Neuron (in vitro differentiated cells): ENCODE results near the gene TMEM30B.
"Not testable (repeated sequence)": the region's sequence is repeated elsewhere in the genome, so short reads cannot be mapped to it uniquely, and the experiment has no call there.

Source experiments
- H2AFZ ChIP-seq: one replicate; pipeline ENCODE4 v1.6.1; 2013; ENCODE audit warnings: low read depth, mild to moderate bottlenecking, inconsistent platforms, low read length, moderate library complexity
- H3K27me3 ChIP-seq: one replicate; pipeline ENCODE4 v1.6.1; 2013; ENCODE audit warnings: low read length; ENCODE audit not compliant: insufficient read depth
- H3K36me3 ChIP-seq: one replicate; pipeline ENCODE4 v1.6.1; 2013; ENCODE audit warnings: low read length; ENCODE audit not compliant: insufficient read depth
- H3K4me1 ChIP-seq: one replicate; pipeline ENCODE4 v1.6.1; 2013; ENCODE audit warnings: low read length; ENCODE audit not compliant: insufficient read depth
- H3K4me3 ChIP-seq: 2 replicates; pipeline ENCODE4 v1.5.1; 2013; ENCODE audit warnings: mild to moderate bottlenecking, low read length, moderate library complexity
- H3K9me3 ChIP-seq: one replicate; pipeline ENCODE4 v1.6.1; 2013; ENCODE audit warnings: low read length

The TMEM30B gene

DNA sequence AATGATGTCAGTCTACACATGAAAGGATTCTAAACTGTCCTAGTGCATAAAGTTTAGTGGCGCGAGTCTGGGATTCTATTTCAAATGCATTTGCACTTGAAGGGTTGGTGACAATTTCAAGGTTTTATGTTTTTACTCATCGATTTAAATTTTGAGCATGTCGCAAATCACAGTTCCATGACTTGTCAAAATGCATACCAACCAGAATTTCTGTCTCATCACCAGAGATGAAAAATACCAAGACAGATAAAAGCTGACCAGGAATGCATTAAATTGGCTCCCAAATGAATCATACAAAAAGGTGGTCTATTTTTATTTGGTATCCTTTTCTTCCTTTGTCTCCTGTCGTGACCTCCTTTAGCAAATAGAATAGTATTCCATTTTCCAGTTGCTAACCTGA, 25.2 kb downstream of the TMEM30B start:
- peaks cover 15% of the 10 kb centered on the region for H3K27me3 ChIP-seq
- H2AFZ ChIP-seq = no peak overlapping the region
- no peaks in the 10 kb centered on the region for H3K4me1 ChIP-seq
- H3K4me3 ChIP-seq = no peak overlapping the region
- H3K9me3 ChIP-seq = no peaks in the 10 kb centered on the region
- H3K36me3 ChIP-seq = no peaks in the 10 kb centered on the region

DNA sequence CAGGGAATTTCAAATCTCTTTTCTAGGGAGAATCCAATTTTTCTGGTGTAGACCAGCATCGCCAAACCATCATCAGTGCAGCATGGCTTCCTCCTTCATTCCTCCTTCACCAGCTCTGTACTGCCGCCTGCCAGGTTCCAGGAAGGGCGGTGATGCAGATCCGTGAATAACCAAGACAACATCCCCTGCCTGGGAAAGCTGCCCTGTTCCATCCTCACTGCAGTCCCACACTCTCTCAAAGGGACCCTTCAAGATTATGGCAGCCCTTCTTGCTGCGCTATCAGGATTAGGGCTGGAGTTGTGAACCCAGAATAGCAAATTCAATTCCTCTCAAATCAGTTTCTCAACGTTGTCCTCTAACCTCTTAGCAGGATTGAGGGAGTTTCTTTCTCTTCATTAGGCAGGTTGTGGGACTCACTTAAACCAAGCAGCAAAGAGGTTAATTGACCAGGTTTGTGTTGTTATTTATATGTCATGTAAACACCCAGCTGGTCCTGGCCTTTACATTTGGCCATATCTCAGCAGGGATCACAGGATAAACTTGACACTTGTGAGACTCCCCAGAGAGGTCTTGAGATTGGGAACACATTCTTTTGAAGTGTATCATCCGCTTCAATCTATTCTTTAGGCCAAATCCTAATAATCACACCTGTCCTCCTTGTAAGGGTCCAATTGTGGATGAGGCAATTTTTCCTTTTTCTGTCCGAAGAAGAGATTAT, 26.2 kb downstream of the TMEM30B start:
- Histone ChIP-seq H2AFZ (no peak overlapping the region), H3K27me3 (peaks cover 15% of the 10 kb centered on the region), H3K4me3 (no peak overlapping the region), H3K4me1 (no peaks in the 10 kb centered on the region), H3K36me3 (no peaks in the 10 kb centered on the region), H3K9me3 (no peaks in the 10 kb centered on the region)

DNA sequence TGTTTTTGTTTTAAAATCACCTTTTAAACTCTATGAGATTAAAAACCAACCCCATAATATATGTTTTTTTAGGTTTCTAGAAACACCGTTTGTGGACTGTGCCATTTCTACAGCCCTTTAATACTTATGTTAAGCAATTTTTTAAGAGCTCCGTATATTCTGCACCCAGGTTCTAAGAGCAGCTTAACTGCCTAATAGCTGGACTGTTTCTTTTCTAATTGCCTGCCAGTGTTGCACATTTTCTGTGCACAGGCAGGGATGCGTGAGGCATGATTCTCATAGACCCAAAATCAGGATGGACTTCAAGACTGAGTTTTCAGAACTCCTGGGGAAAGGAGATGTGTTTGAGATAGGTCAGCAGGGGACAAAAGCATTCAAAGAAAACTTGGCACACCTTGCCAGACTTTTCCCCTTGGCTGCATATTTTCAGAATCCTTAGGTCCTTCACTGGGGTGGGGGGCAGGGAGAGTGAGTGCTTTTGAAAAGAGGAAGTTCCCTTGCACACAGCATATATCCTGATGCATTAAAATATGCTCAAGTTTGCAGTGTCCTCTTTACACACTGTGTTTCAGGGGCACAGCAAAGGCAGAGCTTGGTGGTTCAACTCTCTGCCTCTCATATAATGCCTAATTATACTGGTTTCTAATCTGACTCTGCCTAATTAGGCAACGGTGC, 27.9 kb downstream of the TMEM30B start:
- H3K36me3 ChIP-seq = no peaks in the 10 kb centered on the region
- H3K27me3 ChIP-seq = peaks cover 10% of the 10 kb centered on the region
- H3K4me3 ChIP-seq = no peak overlapping the region
- no peaks in the 10 kb centered on the region for H3K9me3 ChIP-seq
- no peak overlapping the region for H2AFZ ChIP-seq
- H3K4me1 ChIP-seq = no peaks in the 10 kb centered on the region

DNA sequence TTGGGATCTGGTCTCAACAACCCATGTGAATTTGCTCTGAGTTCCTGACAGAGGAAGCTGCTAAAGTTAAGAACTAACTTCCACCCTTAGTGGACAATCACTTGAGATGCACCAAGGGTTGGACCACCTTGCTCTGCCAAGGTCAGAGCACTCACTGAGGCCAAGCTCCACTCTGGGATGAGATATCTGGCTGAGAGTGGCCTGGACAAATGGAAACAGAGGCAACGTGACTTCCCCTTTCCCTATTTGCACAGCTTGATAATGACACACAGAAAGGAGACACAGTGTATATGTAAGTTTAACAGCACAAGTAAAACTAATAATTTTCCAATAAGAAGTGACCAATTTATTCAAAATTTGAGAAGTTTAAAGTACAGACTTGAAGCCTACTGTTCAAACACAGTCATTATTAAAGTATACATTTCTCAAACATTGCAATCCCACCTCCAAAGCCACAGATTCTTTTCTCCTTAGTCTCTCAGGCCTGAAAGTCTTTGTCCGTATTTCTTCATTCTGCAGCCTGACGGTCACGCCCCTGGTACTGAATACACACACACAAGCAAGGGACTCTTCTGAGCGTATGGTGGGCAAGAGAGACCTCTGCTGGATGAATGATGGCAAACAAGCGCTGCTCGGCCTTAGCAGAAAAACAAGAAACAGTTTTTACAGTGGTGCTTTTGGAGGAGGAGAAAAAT, 28.6 kb downstream of the TMEM30B start:
- Histone ChIP-seq H3K27me3 (peaks cover 10% of the 10 kb centered on the region), H2AFZ (peak overlapping the region; percentile 11), H3K9me3 (no peaks in the 10 kb centered on the region), H3K4me1 (no peaks in the 10 kb centered on the region), H3K4me3 (no peak overlapping the region), H3K36me3 (no peaks in the 10 kb centered on the region)

DNA sequence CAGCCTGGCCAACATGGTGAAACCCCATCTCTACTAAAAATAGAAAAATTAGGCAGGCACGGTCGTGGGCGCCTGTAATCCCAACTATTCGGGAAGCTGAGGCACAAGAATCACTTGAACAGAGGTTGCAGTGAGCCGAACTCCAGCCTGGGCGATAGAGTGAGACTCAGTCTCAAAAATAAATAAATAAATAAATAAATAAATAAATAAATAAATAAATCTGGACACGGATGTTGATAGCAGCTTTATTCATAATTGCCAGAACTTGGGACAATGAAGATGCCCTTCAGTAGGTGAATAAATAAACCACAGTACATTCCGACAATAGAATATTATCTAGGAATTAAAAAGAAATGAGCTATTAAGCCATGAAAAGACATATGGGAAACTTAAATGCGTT, 31.1 kb downstream of the TMEM30B start:
- no peaks in the 10 kb centered on the region for H3K9me3 ChIP-seq
- no peak overlapping the region for H2AFZ ChIP-seq
- no peak overlapping the region for H3K4me3 ChIP-seq
- H3K27me3 ChIP-seq = peaks cover 8% of the 10 kb centered on the region
- H3K4me1 ChIP-seq = no peaks in the 10 kb centered on the region
- H3K36me3 ChIP-seq = no peaks in the 10 kb centered on the region

DNA sequence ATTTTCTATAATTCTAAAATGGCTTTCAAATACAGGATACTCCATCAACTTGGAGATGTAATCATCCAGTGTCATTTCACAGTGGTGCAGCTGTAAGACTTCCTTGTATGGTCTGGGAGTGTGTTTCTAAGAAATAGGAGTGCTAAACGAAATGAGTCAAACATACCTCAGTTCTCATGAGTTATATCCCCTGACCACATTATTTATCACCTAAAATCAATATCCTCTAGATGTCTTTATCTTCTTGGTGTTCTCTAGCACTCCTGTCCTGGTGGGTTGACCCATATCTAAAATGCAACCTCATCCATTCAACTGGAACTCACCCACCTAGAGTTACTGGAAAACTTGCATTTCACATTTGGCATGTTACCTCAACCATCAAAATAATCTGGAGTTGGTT, 33.2 kb downstream of the TMEM30B start:
- Histone ChIP-seq H3K9me3 (no peaks in the 10 kb centered on the region), H3K27me3 (no peaks in the 10 kb centered on the region), H3K4me1 (no peaks in the 10 kb centered on the region), H3K4me3 (no peak overlapping the region), H3K36me3 (no peaks in the 10 kb centered on the region), H2AFZ (no peak overlapping the region)

DNA sequence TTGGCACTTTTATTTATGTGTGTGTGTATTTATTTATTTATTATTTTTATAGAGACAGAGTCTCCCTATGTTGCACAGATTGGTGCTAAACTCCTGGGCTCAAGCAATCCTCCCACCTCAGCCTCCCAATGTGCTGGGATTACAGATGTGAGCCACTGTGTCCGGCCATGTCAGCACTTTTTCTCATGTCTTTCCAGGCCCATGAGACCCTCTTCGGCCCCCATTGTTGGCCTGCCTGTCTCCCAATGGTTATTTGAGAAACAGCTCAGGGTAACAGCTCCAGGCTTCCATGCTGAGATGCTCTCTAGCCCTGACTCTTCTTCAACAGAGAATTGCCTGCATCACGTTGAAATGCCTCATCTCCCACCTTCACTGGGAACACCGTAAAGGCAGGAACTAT, 34.4 kb downstream of the TMEM30B start:
- Histone ChIP-seq H3K9me3 (no peaks in the 10 kb centered on the region), H3K36me3 (no peaks in the 10 kb centered on the region), H3K4me1 (no peaks in the 10 kb centered on the region), H2AFZ (no peak overlapping the region), H3K27me3 (no peaks in the 10 kb centered on the region), H3K4me3 (no peak overlapping the region)

DNA sequence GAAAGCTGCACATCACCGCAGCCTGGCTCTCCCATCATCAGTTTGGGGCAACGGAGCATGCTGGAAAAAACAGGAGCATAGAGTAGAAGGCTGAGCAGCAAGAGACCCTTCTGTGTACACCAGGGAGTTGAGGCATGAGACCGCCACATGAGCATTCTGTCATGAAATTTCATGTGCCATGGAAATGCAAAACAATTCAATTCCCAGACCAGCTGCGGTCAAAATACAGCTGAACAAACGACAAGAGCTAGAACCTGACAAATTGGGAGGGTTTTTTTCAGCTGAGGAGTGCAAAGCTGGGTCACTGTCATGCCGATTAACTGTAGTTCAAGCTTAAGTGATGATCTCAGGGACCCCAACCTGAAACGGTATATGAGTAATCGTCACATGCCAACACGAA, 37.1 kb downstream of the TMEM30B start:
- no peaks in the 10 kb centered on the region for H3K36me3 ChIP-seq
- H3K4me3 ChIP-seq = no peak overlapping the region
- H2AFZ ChIP-seq = no peak overlapping the region
- peaks cover 3% of the 10 kb centered on the region for H3K9me3 ChIP-seq
- no peaks in the 10 kb centered on the region for H3K27me3 ChIP-seq
- H3K4me1 ChIP-seq = no peaks in the 10 kb centered on the region

DNA sequence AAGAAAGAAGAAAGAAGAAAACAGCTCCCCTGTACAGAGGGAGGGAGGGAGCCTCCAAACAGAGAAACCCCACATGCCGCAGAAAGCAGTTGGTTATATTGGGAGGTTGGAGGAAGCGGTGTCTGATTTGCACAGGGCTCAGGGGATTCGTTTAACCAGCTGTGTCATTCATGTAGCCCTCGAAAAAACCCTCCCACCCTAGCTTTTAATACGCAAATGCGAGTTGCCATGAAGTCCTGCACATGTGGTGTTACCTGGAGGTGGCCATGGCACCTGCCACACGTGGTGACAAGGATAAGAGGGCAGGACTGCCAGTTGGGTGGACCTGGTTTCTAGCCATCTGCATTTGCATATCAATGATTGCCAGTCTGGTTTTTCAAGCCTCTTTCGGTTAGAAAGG, 40.9 kb downstream of the TMEM30B start:
- Histone ChIP-seq H3K9me3 (peaks cover 3% of the 10 kb centered on the region), H3K4me1 (no peaks in the 10 kb centered on the region), H3K4me3 (no peak overlapping the region), H3K36me3 (no peaks in the 10 kb centered on the region), H2AFZ (no peak overlapping the region), H3K27me3 (no peaks in the 10 kb centered on the region)

DNA sequence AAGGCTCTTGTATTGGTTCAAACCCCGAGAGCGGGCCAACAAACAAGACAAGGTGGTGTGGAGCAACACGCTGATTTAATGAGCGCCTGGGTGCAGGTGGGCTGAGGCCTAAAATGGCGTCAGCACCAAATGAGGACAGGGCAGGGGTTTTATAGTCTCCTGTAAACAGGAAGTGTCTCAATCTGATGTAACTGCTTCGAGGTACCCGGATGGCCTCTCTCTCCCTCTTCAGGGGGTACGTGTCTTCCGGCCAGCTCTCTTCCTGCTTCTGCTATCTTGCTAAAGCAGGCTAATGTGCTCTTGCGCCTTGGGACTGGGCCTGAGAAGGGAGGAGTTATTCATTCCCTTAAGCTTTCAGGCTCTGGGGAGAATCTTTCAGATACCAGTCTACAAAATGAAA, 41.9 kb downstream of the TMEM30B start:
- not testable (repeated sequence) for H3K4me1 ChIP-seq, H3K9me3 ChIP-seq, H3K36me3 ChIP-seq, H2AFZ ChIP-seq, H3K27me3 ChIP-seq, H3K4me3 ChIP-seq

DNA sequence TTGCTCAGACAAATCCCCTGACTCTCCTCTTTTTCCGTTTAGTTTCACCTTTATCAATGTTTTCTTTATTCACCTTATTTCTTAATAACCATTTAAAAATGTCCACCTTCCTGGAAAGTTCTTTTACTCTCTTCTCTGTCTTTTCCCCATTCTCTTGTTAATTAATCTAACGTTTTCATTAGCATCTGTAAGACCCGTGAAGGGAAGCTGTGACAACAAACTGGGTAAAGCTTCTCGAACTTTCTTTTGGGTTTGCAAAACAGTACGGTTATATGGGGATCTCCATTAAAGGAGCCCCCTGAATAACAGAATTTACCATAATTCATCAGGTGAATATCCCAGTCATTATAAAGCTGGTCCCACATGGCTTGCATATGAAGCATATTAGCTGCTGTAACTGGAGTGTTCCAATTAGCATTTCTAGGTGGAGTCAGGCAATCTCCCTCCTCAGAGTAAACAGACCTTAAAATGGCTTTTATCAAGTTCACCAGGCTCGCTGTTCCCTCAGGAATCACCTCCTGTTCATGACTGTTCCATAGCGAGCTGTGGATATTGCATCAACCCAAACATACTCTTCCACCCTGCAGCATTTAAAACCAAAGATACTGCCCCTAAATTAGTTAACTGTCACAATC, 42.4 kb downstream of the TMEM30B start:
- H2AFZ ChIP-seq = no peak overlapping the region
- H3K27me3 ChIP-seq = no peaks in the 10 kb centered on the region
- no peaks in the 10 kb centered on the region for H3K36me3 ChIP-seq
- H3K4me1 ChIP-seq = no peaks in the 10 kb centered on the region
- H3K9me3 ChIP-seq = peaks cover 3% of the 10 kb centered on the region
- no peak overlapping the region for H3K4me3 ChIP-seq

DNA sequence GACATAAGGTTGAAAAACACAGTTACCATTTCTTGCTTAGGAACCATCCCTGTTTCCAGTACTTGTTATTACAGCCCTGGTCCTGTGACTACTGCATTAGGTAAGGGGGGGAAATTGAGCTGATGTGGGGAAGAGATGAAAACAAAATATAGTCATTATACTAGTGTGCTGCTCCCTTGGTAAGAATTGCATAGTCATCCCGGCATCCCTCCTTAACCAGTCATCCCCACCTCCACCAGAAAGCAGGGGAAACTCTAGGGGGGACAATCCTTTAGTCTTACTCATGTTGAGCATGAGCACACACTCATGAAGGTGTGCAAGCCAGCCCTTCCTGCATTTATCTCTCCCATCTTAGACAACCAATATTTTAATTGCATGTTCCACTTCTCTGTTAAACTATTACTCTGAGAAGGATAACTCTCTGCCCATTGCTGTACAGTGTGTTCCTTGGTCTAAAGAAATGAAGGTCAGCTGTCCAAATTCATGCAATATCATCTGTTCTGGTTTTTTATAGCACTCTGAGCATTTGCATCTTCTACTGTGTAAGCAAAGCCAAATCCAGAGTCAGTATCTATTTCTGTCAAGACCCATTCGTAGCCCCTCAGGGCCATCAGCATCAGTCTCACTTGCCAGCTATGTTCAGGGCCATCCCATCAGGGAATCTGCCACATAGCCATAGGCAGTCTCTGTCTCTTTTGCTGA, 46.8 kb downstream of the TMEM30B start:
- no peaks in the 10 kb centered on the region for H3K9me3 ChIP-seq

More for the DNA sequence above, 46.8 kb downstream of the TMEM30B start:
- Histone ChIP-seq H3K4me3 (no peak overlapping the region), H3K4me1 (no peaks in the 10 kb centered on the region), H2AFZ (no peak overlapping the region), H3K36me3 (no peaks in the 10 kb centered on the region), H3K27me3 (no peaks in the 10 kb centered on the region)
